Natural killer cell treated with Interleukin-12 subunit alpha and Interleukin-12 subunit beta and Interleukin-15 and Interleukin-18, amount 100 ng/mL, for 72 hours (primary cell): Measurements from ENCODE around the gene TIMP3. TPM values are rescaled to one million over a fixed set of nuclear protein-coding genes. Genes with fewer than 3 reads are reported as not detected.
"Not testable (repeated sequence)": the region's sequence is repeated elsewhere in the genome, so short reads cannot be mapped to it uniquely, and the experiment has no call there.

Experiments
- ATAC-seq, 2 donors: fragments of 150-1000 bp; cut with Tn5 transposase in 1 of 2; sonication (Bioruptor Pico), chemical (Tn5 transposase) in 1 of 2; 2 replicates each; pipeline ENCODE4 v1.10.0; 2021
- DNase-seq: peaks from one replicate; pipeline ENCODE4 v3.0.0; 2022; ENCODE audit warnings: low spot score
- H3K27ac Mint-ChIP-seq, 2 donors: 1 replicate in 1 of 2; 2 replicates in 1 of 2; pipeline ENCODE4 v1.8.0; 2022; ENCODE audit warnings: mixed read lengths in 2 of 2, mild to moderate bottlenecking in 1 of 2, moderate library complexity in 1 of 2
- H3K27me3 Mint-ChIP-seq, 2 donors: 1 replicate in 1 of 2; 2 replicates in 1 of 2; pipeline ENCODE4 v1.8.0; 2022; ENCODE audit warnings: mixed read lengths in 2 of 2
- H3K36me3 Mint-ChIP-seq: one replicate; pipeline ENCODE4 v1.8.0; 2022; ENCODE audit warnings: mixed read lengths
- H3K4me1 Mint-ChIP-seq, 2 donors: 1 replicate in 1 of 2; 2 replicates in 1 of 2; pipeline ENCODE4 v1.8.0; 2022; ENCODE audit warnings: low read depth in 2 of 2, mixed read lengths in 2 of 2, mild to moderate bottlenecking in 1 of 2
- H3K4me3 Mint-ChIP-seq: one replicate; pipeline ENCODE4 v1.8.0; 2022; ENCODE audit warnings: mixed read lengths
- H3K9me3 Mint-ChIP-seq: 2 replicates; pipeline ENCODE4 v1.8.0; 2022; ENCODE audit warnings: mixed read lengths
- total RNA-seq, 2 donors: library from RNA; stranded (reverse); gene quantifications; one replicate each; pipeline ENCODE4 v1.2.3, GENCODE V29; 2022

TIMP3 gene
- total RNA-seq, 2 donors from 2014 or later = not detected

GRCh38 chr22:32868946-32869345, 67.4 kb downstream of the TIMP3 start:
- no peak overlapping the region for H3K4me3 Mint-ChIP-seq
- no peaks in the 10 kb centered on the region for H3K36me3 Mint-ChIP-seq
- no peak for ATAC-seq
- peaks cover 11 to 13% of the 10 kb centered on the region in 2 donors for H3K27me3 Mint-ChIP-seq
- H3K9me3 Mint-ChIP-seq = no peaks in the 10 kb centered on the region
- DNase-seq = no peak
- H3K4me1 Mint-ChIP-seq = no peaks in the 10 kb centered on the region
- H3K27ac Mint-ChIP-seq = no peak overlapping the region

- no peak for ATAC-seq
- DNase-seq = no peak
- H3K4me1 Mint-ChIP-seq = no peaks in the 10 kb centered on the region
- no peak overlapping the region for H3K4me3 Mint-ChIP-seq
- no peaks in the 10 kb centered on the region for H3K9me3 Mint-ChIP-seq
- H3K27ac Mint-ChIP-seq = no peak overlapping the region
- no peaks in the 10 kb centered on the region for H3K36me3 Mint-ChIP-seq
- H3K27me3 Mint-ChIP-seq = peaks cover 10 to 13% of the 10 kb centered on the region in 2 donors
Observed at GRCh38 chr22:32870474-32870873, 69.0 kb downstream of the TIMP3 start.

- ATAC-seq, DNase-seq, H3K27ac Mint-ChIP-seq, H3K4me3 Mint-ChIP-seq, H3K36me3 Mint-ChIP-seq, H3K9me3 Mint-ChIP-seq, H3K4me1 Mint-ChIP-seq: not testable (repeated sequence)
- peaks cover 9 to 12% of the 10 kb centered on the region in 2 donors for H3K27me3 Mint-ChIP-seq
Observed at GRCh38 chr22:32873604-32874003, 72.1 kb downstream of the TIMP3 start.

- H3K4me1 Mint-ChIP-seq = no peaks in the 10 kb centered on the region
- no peaks in the 10 kb centered on the region for H3K36me3 Mint-ChIP-seq
- DNase-seq (no peak), ATAC-seq (no peak)
- no peaks in the 10 kb centered on the region for H3K9me3 Mint-ChIP-seq
- H3K27me3 Mint-ChIP-seq = peaks cover 12 to 13% of the 10 kb centered on the region in 2 donors
- H3K4me3 Mint-ChIP-seq = no peak overlapping the region
- no peak overlapping the region for H3K27ac Mint-ChIP-seq
Observed at GRCh38 chr22:32874385-32874784, 72.9 kb downstream of the TIMP3 start.

- Mint-ChIP-seq H3K4me1 (no peaks in the 10 kb centered on the region), H3K27me3 (peaks cover 18 to 19% of the 10 kb centered on the region in 2 donors), H3K27ac (no peak overlapping the region), H3K36me3 (no peaks in the 10 kb centered on the region), H3K9me3 (no peaks in the 10 kb centered on the region), H3K4me3 (no peak overlapping the region)
- ATAC-seq (no peak), DNase-seq (peak; percentile 5)
Observed at GRCh38 chr22:32874976-32875375, 73.5 kb downstream of the TIMP3 start.

- no peak for DNase-seq
- ATAC-seq = no peak
- no peak overlapping the region for H3K4me3 Mint-ChIP-seq
- H3K27ac Mint-ChIP-seq = no peak overlapping the region
- H3K27me3 Mint-ChIP-seq = peaks cover 31 to 33% of the 10 kb centered on the region in 2 donors
- H3K36me3 Mint-ChIP-seq = no peaks in the 10 kb centered on the region
- H3K4me1 Mint-ChIP-seq = peaks cover 0 to 4% of the 10 kb centered on the region in 2 donors
- no peaks in the 10 kb centered on the region for H3K9me3 Mint-ChIP-seq
Observed at GRCh38 chr22:32876516-32876915, 75.0 kb downstream of the TIMP3 start.

GRCh38 chr22:32877196-32877595, 75.7 kb downstream of the TIMP3 start:
- H3K9me3 Mint-ChIP-seq = no peaks in the 10 kb centered on the region

GRCh38 chr22:32879550-32879949, 78.0 kb downstream of the TIMP3 start:
- H3K27me3 Mint-ChIP-seq = peaks cover 30 to 36% of the 10 kb centered on the region in 2 donors
- DNase-seq = no peak
- no peaks in the 10 kb centered on the region for H3K36me3 Mint-ChIP-seq
- no peak overlapping the region for H3K27ac Mint-ChIP-seq
- H3K4me1 Mint-ChIP-seq = peaks cover 0 to 4% of the 10 kb centered on the region in 2 donors
- H3K9me3 Mint-ChIP-seq = no peaks in the 10 kb centered on the region
- H3K4me3 Mint-ChIP-seq = no peak overlapping the region
- ATAC-seq = no peak

More at GRCh38 chr22:32877196-32877595, 75.7 kb downstream of the TIMP3 start:
- Mint-ChIP-seq H3K27me3 (peaks cover 27 to 28% of the 10 kb centered on the region in 2 donors), H3K4me1 (peaks cover 0 to 4% of the 10 kb centered on the region in 2 donors), H3K4me3 (no peak overlapping the region), H3K27ac (no peak overlapping the region), H3K36me3 (no peaks in the 10 kb centered on the region)
- ATAC-seq (no peak), DNase-seq (no peak)

- no peaks in the 10 kb centered on the region for H3K9me3 Mint-ChIP-seq
- ATAC-seq (no peak), DNase-seq (no peak)
- H3K27ac Mint-ChIP-seq = no peak overlapping the region
- no peaks in the 10 kb centered on the region for H3K36me3 Mint-ChIP-seq
- H3K4me1 Mint-ChIP-seq = peaks cover 0 to 4% of the 10 kb centered on the region in 2 donors
- no peak overlapping the region for H3K4me3 Mint-ChIP-seq
- H3K27me3 Mint-ChIP-seq = peaks cover 30 to 36% of the 10 kb centered on the region in 2 donors
Observed at GRCh38 chr22:32880061-32880460, 78.6 kb downstream of the TIMP3 start.

- no peak overlapping the region for H3K27ac Mint-ChIP-seq
- no peaks in the 10 kb centered on the region for H3K9me3 Mint-ChIP-seq
- no peak overlapping the region for H3K4me3 Mint-ChIP-seq
Observed at GRCh38 chr22:32880505-32880892, 79.0 kb downstream of the TIMP3 start.

GRCh38 chr22:32880893-32881596, 79.5 kb downstream of the TIMP3 start:
- Mint-ChIP-seq H3K27ac (no peak overlapping the region), H3K9me3 (no peaks in the 10 kb centered on the region)

More at GRCh38 chr22:32880505-32880892, 79.0 kb downstream of the TIMP3 start:
- Mint-ChIP-seq H3K36me3 (no peaks in the 10 kb centered on the region), H3K27me3 (peaks cover 30 to 36% of the 10 kb centered on the region in 2 donors), H3K4me1 (peaks cover 0 to 4% of the 10 kb centered on the region in 2 donors)
- DNase-seq (peak; percentile 31), ATAC-seq (no peak)

GRCh38 chr22:32882360-32882755, 80.9 kb downstream of the TIMP3 start:
- no peak overlapping the region for H3K27ac Mint-ChIP-seq
- no peak overlapping the region for H3K4me3 Mint-ChIP-seq
- peaks cover 0 to 4% of the 10 kb centered on the region in 2 donors for H3K4me1 Mint-ChIP-seq
- no peak for DNase-seq
- H3K9me3 Mint-ChIP-seq = no peaks in the 10 kb centered on the region
- no peak for ATAC-seq
- no peaks in the 10 kb centered on the region for H3K36me3 Mint-ChIP-seq
- peaks cover 30 to 36% of the 10 kb centered on the region in 2 donors for H3K27me3 Mint-ChIP-seq

More at GRCh38 chr22:32880893-32881596, 79.5 kb downstream of the TIMP3 start:
- peak in 1 of 2 donors; percentile 35 for ATAC-seq
- H3K36me3 Mint-ChIP-seq = no peaks in the 10 kb centered on the region
- DNase-seq = peak; percentile 12
- H3K4me3 Mint-ChIP-seq = no peak overlapping the region
- peaks cover 0 to 4% of the 10 kb centered on the region in 2 donors for H3K4me1 Mint-ChIP-seq
- peaks cover 30 to 36% of the 10 kb centered on the region in 2 donors for H3K27me3 Mint-ChIP-seq

- DNase-seq = peak; percentile 28
- Mint-ChIP-seq H3K4me1 (peaks cover 0 to 4% of the 10 kb centered on the region in 2 donors), H3K27ac (no peak overlapping the region), H3K27me3 (peaks cover 30 to 39% of the 10 kb centered on the region in 2 donors), H3K4me3 (no peak overlapping the region), H3K9me3 (no peaks in the 10 kb centered on the region), H3K36me3 (no peaks in the 10 kb centered on the region)
- ATAC-seq = no peak
Observed at GRCh38 chr22:32882774-32883530, 81.4 kb downstream of the TIMP3 start.
